Measurements from ENCODE around the gene GNAI3.

GNAI3 gene

DNA sequence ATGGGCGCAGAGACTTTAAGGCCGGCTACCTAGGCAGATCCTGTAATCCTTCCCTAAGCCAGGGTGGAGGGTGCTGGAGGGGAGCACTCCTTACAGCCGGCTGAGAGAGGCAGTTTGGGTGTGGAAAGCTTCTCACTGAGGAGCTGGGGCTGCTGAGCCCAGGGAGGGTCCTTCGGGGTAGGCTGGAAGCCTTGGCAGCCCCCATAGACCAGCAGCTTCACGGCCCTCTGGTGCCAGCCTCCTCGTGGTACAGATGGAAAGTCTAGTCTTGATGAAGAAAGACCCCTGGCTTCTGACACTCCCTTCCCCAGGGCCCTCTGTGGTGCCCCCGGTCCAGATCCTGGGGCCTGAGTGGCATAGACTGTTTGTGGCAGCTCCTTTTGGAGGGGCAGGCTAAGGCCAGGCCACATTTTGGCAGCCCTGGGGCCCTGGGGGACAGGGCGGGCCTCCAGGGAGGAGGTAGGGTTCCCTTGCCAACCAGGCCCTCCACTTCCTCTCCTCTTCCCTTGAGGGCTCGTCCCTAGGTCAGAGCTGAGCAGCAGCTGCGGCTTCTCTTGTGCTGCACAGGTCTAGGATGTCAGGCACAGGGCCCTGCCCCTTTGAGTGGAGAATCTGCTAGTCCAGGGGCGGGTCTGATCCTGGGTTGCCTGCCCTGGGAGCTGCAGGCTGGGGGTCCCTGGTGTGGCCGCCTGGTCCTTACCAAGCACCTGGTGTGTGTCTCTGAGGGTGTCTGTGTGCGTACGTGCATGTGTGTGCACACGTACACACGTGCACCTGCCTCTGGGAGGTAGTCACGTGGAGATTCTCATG, 76.0 kb downstream of the GNAI3 start:
- DNase-seq (ENCODE audit: low read depth) = no peak

DNA sequence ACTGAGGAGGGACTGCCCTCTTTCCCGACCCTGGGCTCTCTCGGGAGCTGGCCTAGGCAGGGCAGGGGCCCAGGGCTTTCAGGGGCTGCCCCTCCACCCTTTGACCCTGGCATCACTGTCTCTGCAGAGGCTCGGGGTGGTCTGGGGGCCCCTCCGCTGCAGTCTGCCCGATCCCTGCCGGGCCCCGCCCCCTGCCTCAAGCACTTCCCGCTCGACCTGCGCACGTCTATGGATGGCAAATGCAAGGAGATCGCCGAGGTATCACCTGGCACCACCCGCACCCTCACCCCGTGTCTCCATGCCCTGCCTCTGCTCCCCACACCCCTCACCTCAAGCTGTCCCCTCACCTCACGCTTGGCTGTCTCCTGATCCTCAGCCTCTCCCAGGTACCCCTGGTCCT, 76.8 kb downstream of the GNAI3 start:
- DNase-seq (ENCODE audit: low read depth) = no peak

DNA sequence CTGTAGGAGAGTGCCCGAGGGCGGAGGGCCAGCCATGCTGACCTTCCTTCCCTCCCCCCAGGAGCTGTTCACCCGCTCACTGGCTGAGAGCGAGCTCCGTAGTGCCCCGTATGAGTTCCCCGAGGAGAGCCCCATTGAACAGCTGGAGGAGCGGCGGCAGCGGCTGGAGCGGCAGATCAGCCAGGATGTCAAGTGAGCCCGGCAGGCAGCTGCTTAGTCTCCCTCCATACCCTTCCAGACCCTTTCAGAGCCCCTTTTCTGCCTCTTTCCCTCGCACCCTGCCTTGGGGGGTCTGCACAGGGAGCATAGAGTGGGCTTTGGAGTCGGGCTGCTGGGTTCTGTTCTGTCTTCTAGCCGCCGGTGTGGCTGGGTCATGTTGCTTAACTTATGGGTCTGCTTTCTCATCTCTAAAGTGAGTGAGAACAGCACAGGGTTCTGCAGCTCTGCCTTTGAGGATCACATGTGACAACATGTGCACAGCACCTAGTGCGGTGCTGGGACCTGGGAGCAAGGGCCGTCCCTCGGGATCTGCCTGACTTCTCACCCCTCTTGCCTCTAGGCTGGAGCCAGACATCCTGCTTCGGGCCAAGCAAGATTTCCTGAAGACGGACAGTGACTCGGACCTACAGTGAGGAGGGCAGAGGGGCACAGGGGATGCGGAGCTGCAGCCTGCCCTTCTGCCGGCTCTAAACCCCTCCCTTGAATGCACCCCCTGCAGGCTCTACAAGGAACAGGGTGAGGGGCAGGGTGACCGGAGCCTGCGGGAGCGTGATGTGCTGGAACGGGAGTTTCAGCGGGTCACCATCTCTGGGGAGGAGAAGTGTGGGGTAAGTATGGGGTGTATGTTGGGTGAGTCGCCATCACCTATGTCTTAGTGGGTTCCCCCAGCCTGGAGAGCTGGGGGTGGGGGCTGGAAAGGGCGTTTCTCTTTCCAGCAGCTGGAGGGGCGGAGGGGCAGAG, 77.5 kb downstream of the GNAI3 start:
- DNase-seq (ENCODE audit: low read depth) = no peak

DNA sequence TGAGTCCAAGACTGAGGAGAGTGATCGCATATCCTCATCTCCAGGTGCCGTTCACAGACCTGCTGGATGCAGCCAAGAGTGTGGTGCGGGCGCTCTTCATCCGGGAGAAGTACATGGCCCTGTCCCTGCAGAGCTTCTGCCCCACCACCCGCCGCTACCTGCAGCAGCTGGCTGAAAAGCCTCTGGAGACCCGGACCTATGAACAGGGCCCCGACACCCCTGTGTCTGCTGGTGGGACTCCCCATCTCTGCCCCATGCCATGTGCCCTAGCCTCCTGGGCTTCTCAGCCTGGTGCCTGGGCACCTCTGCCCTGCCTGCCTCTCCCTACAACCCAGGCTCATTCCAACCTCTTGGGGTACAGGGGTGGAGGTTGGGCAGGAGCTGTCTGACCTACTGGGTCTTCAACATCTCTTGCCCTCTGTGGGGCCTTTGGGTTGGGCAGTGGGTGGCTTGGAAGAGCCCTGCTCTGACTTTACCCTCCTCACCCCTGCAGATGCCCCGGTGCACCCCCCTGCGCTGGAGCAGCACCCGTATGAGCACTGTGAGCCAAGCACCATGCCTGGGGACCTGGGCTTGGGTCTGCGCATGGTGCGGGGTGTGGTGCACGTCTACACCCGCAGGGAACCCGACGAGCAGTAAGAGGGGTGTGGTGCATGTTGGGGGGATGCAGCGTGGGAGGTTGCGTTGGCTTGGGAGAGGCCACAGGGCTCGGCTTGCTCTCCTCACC, 78.4 kb downstream of the GNAI3 start:
- no peak for DNase-seq (ENCODE audit: low read depth)

DNA sequence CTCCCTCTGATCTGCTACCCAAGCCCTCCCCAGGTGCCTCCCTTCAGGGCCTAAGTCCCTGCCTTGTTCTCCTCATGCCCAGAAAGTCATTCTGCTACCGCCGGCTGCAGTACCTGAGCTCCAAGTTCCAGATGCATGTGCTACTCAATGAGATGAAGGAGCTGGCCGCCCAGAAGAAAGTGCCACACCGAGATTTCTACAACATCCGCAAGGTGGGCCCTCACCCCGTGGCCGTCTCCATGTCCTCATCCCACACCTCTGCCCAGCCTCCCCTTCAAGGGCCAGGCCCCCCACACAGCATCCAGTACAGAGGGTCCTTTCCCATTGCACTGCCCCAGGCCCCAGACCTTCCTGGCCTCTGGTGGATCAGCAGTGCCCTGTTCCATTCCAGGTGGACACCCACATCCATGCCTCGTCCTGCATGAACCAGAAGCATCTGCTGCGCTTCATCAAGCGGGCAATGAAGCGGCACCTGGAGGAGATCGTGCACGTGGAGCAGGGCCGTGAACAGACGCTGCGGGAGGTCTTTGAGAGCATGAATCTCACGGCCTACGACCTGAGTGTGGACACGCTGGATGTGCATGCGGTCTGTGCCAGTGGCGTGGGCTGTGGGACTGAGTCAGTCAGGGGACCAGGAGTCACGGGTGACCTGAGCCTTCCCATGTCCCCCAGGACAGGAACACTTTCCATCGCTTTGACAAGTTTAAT, 79.4 kb downstream of the GNAI3 start:
- no peak for DNase-seq (ENCODE audit: low read depth)

DNA sequence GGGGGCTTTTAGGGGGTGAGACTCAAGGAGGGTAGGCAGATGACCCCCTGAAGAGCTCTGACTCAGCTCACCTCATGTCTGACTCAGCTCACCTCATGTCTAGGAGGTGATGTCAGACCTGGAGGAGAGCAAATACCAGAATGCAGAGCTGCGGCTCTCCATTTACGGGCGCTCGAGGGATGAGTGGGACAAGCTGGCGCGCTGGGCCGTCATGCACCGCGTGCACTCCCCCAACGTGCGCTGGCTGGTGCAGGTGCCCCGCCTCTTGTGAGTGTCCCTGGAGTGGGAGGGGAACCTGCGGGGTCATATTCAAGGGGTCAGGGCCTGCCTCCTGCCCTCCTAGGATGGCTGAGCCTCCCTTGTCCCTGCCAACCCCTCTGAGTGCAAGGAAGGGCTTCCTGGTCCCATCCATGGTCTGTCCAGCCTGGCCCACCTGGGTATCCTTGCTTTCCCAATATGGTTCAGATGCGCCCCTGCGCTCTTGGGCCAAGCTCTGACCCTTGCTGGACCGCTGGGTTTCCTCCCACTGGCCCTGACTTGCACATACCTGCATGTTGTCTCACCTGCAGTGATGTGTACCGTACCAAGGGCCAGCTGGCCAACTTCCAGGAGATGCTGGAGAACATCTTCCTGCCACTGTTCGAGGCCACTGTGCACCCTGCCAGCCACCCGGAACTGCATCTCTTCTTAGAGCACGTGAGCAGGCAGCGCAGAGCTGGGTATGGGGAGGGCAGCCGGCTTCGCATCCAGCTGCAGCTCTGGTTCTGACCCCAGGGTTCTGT, 80.3 kb downstream of the GNAI3 start:
- DNase-seq (ENCODE audit: low read depth) = no peak

DNA sequence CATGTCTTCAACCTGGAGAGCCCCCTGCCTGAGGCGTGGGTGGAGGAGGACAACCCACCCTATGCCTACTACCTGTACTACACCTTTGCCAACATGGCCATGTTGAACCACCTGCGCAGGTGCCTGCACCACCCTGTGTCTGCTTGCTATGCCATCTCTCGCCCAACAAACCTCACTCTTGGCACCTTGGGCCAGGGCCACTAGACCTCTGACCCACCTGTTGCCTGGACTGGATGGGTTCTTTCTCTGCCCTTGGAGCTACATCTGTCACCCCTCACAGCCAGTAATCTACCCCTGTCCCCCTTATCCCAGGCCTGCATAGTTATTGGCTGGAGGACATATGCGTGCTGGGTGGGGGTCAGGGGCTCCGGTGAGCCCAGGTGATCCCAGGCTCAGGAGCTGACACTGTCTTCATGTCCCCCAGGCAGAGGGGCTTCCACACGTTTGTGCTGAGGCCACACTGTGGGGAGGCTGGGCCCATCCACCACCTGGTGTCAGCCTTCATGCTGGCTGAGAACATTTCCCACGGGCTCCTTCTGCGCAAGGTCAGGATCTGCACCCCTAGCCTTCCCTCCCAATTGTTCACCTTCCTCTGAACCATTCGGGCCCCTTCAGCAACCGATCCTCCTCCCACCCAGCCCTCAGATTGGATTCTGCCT, 81.1 kb downstream of the GNAI3 start:
- no peak for DNase-seq (ENCODE audit: low read depth)

DNA sequence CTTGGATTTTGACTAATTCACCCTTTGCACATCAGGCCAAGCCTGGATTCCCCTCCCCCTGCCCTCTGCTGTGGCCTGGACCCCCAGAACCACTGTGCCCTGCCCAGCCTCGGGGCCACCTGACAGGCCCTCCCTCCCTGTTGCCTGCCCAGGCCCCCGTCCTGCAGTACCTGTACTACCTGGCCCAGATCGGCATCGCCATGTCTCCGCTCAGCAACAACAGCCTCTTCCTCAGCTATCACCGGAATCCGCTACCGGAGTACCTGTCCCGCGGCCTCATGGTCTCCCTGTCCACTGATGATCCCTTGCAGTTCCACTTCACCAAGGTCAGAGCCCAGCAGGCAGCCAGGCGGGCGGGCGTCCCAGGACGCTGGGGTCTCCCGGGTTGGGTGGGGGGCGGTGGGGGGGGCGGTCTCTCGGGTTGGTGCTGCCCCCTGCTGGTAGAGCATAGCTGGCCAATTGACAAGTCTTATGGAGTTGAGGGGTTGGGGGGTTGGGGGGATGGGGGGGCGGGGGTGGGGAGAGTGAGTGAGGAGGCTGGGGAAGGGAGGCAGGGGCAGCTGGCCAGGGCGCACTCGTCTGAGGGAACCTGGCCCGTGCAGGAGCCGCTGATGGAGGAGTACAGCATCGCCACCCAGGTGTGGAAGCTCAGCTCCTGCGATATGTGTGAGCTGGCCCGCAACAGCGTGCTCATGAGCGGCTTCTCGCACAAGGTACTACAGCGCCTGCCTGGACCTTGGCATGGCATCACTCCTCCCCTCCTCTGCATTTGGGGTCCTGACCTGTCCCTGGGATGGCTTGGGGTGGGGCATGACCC, 81.9 kb downstream of the GNAI3 start:
- DNase-seq (ENCODE audit: low read depth) = no peak

DNA sequence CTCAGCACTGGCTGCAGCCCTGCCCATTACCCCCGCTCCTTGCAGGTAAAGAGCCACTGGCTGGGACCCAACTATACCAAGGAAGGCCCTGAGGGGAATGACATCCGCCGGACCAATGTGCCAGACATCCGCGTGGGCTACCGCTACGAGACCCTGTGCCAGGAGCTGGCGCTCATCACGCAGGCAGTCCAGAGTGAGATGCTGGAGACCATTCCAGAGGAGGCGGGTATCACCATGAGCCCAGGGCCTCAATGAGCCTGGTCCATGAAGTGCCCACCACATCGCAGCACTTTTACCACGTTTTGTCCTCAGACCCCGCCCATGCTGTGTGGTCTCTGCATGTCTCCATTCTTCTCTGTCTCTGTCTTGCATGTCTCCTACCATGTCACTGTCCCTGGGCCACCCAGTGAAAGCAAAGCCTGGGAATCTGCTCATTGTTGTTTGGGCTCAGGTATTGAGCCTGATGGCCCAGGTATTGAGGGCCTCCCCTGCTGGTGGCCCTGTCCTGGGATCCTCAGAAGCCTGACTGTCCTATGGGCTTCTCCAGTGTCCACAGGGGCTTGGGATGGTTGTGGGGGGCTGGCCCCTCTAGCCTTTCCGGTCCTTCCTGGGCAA, 82.6 kb downstream of the GNAI3 start:
- no peak for DNase-seq (ENCODE audit: low read depth)

DNA sequence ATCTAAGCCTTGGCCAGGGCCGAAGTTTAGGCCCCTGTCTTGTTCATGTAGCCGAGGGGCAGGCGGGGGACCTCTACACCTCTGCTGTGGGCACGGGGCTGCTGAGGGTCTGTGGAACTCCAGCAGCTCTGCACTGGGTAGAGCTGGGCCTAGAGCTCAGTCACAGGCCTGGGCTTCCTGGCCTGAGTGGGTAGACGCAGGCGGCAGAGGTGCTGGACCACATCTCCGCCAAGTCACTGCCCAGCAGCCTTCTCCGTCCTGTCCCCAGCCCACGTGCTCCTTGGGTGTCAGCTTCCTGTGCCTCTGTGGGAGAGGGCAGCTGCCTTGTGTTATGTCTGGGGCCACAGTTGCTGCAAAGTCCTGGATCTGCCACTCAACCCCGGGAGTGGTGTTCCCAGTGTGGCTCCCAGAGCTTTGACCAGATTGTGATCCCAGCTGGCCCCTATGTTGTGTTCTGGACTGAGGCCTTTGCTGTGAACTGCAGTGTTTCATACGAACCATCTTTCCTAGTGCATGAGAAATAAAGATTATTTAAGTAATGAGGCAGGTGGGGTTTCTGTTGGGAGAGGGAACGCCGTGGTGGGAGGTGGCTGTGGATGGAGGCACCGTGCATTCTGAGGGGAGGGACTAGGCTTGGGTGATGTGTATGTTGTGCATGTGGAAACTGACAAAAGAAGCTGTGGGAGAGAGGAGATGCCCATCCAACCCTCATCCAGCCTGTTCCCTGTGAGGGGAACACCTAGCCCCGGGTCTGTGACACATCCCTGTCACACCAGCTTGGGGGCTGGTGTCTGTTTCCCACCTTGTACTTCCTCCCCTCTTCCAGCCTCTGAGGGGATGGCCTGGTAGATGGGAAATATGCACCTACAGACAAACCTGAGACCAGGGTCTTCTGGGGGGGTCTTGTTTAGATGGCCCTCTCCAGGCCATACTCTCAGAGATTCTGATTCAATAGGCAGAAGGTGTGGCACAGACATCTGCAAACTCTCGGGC, 83.4 kb downstream of the GNAI3 start:
- DNase-seq (ENCODE audit: low read depth) = no peak

DNA sequence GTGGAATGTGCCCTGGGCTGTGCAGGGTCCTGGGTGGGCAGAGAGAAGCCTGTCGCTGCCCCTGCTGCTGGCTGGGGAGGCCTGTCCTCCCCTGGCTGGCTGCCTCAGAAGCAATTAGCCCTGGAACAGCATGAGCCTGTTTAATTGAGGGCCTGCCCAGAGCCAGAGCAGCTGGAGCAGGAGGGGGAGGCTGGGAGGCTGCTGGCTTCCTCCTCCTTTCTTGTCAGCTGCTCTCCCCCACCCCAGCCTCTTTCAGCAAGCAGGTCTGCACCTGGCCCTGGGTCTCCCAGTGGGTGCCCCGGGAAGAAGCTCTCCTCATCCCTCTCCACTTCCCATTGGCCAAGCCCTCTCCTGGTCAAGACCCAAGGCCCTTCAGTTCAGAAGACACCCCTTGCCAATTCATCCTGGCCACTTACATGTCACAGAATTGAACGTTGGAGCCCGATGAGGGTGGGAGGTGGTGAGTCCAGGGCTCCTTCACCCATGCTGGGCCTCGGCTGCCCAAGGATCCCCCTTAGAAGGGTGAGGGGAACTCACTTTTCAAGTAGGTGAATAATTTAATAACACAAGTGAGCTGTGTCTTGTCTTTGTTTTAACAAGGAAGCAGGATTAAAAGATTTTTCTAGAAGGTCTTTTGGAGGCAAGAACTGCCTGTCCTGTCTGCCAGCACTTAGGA, 84.4 kb downstream of the GNAI3 start:
- DNase-seq (ENCODE audit: low read depth) = no peak

DNA sequence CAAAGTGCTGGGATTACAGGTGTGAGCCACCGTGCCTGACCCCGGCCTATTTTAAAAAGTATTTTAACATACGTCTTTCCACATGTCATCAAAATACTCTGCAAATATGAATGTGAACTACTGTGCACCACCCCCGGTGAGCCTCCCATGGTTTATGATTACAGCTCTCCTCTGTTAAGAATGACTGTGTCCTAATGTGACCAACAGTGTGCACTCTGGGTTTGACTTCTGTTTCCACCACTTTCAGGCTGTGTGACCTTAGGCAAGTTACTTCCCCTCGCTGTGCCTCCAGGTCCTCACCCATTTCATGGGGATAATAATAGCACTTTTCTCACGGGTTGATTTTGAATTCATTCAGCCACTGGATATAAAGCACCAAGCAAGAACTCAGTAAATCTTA, 85.9 kb downstream of the GNAI3 start:
- DNase-seq (ENCODE audit: low read depth) = no peak

DNA sequence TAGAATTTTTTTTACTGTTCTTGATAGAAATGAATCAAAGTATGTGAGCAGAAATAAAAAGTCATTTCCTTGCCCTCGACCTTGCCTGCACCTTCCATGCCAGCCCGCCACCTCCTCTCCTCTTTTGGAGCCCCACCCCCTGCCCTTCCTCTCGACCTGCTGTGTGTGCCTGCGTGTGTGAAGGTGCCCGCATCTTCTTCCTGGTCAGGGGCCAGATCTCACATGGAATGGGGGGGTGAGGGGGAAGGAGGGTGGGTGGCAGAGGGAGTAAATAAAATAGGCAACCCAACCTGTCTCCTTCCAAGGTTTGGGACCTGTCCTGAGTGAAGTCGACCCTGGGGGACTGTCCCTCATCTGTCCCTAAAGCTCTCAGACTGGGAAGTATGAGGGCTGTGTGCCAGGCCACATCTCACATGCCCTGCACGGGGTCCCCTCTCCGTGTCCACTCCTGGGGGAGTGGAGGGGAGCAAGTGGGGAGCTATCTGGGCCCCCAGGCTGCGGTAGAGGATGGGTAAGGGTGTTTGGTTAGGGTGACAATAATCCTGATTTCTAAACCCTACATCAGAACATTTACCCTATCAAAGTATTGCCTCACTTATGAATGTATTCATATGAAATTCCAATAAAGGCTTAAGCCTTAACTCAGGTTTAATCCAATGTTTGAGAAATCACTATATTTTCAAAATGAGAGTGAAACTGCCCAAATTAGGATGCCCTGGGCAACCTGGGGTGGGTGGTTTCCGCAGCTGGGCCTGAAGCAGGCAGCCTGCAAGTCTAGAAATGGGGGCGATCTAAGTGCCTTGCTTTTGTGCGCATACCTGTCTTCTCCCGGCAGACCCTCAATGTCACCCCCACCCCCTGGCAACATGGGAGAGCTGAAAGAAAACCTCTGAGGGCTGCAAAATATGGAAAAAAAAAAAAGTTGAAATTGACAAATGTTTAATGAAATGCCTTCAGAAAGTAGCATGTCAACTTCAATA, 86.6 kb downstream of the GNAI3 start:
- no peak for DNase-seq (ENCODE audit: low read depth)

DNA sequence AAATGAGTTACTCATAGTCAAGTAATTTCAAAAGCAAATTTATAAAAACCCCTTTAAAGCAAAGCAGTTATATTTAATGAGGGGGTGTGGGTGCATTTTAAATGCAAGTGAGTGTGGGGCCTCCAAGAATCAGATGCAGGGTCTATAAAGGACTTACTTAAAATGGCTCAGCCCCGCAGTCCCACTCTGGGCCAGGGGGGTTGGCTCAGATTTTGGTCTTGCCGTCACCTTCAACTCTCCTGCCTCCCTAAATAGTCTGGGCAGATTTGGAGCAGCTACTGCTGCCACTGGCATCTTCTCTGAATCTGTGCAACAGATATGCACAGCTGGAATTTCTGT, 87.4 kb downstream of the GNAI3 start:
- DNase-seq (ENCODE audit: low read depth) = no peak

DNA sequence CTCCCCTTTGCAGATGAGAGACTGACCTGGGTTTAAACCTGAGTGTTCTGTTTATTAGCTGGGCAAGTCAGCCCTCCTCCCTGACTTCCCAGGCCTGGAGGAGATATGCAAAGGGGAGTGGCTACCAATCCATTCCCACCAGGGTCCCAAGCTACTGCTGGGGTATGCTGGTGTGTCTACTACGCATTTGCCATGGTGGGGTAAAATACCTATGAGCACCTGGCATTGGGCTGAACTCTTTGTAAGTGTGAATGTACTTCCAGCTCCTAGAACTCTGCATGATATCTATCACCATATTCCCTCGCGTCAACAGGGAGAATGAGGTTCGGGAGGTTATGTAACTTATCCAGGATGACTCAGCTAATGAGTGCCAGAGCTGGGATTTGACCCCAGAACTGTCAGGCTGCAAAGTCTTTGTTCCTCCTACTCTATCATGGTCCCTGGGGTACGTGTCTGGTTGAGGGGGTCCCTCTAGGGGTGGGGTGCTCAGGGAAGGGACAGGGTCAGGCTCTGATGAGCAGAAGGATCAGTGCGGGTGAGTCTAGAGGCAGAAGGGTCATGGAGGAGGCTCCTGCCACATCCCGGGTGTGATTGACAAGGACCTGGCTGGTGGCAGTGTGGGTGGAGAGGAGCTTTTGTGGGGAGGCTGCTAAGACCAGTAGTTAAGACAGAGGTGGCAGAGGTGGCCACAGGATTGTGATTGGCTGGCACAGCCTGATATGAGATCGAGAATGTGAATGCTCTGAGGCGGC, 88.0 kb downstream of the GNAI3 start:
- DNase-seq (ENCODE audit: low read depth) = no peak

DNA sequence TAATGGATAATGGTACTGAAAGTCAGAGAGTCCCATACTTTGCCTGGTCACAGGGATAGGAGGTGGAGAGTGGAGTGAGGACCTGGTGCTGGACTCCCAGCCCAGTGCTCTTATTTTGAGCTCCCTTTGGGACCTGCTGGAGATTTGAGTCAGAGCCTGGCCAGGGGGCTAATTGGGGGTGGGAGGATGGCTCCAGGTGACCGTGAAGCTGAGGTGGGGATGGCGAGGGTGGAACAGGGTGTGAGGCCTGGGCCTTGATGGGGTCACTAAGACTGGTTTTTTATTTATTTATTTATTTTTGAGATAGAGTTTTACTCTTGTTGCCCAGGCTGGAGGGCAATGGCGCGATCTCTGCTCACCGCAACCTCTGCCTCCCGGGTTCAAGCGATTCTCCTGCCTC, 89.0 kb downstream of the GNAI3 start:
- no peak for DNase-seq (ENCODE audit: low read depth)

All from stimulated activated CD8-positive, alpha-beta memory T cell treated with anti-CD3 and anti-CD28 coated beads, Interleukin-7, amount 100 ng/mL, for 24 hours (primary cell).